GM12873 (cell line): ENCODE results near the gene TNNT2.

ENCODE experiments used
- CTCF ChIP-seq: IDR thresholded peaks from 2 replicates; pipeline ENCODE4 v1.5.1; 2012; ENCODE audit warnings: low read depth, mild to moderate bottlenecking, moderate library complexity, low read length, control low read depth; ENCODE audit not compliant: insufficient read depth; ENCODE audit errors: missing control alignments

TNNT2 gene

GRCh38 chr1:201385299-201385891 is 7.9 kb upstream of the TNNT2 start:
- peak; percentile 95 for TF ChIP-seq CTCF

- no peak for TF ChIP-seq CTCF
Measured at GRCh38 chr1:201384406-201384782, 6.9 kb upstream of the TNNT2 start.

- TF ChIP-seq CTCF = no peak
Measured at GRCh38 chr1:201383647-201384405, 6.3 kb upstream of the TNNT2 start.

- no peak for TF ChIP-seq CTCF
Measured at GRCh38 chr1:201381130-201381529, 3.6 kb upstream of the TNNT2 start.

GRCh38 chr1:201379733-201380242 is 2.3 kb upstream of the TNNT2 start:
- TF ChIP-seq CTCF = no peak

GRCh38 chr1:201378804-201379203 is 1.3 kb upstream of the TNNT2 start:
- TF ChIP-seq CTCF = no peak

- peak; percentile 74 for TF ChIP-seq CTCF
Measured at GRCh38 chr1:201376464-201377374, 761 bp downstream of the TNNT2 start.
